GM12873 (cell line): ENCODE measurements around the gene UGT1A6.

Experiments
- CTCF ChIP-seq: IDR thresholded peaks from 2 replicates; pipeline ENCODE4 v1.5.1; 2012; ENCODE audit warnings: low read depth, mild to moderate bottlenecking, moderate library complexity, low read length, control low read depth; ENCODE audit not compliant: insufficient read depth; ENCODE audit errors: missing control alignments

The UGT1A6 gene

GRCh38 chr2:233712611-233713261 is 20.0 kb downstream of the UGT1A6 start, which contains the start of gene UGT1A5:
TSS of gene UGT1A5 (plus strand) at chr2:233712907. CDS start at chr2:233712992, 85 bp downstream.
- no peak for TF ChIP-seq CTCF

GRCh38 chr2:233713262-233713615 is 20.5 kb downstream of the UGT1A6 start:
- TF ChIP-seq CTCF, result no peak

DNA sequence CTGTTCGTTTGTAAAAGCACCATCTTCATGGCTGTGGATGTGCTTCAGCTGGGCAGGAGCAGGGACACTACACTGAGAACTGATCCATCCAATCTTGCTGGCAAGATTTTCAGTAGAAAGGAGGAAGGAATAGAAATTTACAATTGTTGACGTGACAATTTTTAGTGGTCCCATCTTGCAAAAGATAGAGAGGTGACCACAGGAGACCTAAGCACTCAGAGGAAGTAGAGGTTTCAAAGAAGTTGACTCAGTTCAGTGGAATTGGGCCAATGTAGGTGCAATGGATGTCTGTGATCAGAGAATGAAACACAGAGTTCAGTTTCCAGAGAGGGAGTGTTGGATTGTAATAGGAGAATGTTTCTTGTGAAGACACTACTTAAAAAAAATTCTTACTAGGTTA is 21.4 kb downstream of the UGT1A6 start:
- TF ChIP-seq CTCF, result no peak

DNA sequence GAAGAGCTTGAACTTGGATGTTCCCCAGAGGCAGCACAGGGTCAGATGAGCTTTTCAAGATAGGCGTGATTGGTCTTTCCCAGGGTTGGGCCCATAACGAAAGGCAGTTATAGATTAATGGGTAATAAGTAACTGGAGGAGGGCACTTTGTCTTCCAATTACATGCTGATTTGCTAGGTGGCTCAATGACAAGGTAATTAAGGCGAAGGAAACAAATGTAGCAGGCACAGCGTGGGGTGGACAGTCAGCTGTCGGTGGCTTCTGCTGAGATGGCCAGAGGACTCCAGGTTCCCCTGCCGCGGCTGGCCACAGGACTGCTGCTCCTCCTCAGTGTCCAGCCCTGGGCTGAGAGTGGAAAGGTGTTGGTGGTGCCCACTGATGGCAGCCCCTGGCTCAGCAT is 25.9 kb downstream of the UGT1A6 start, which contains the start of gene UGT1A4:
UGT1A4 (plus strand) TSS at position 185 of the 400 bp plus-strand sequence; CDS start at position 270, 85 bp downstream.
- TF ChIP-seq CTCF, result no peak

DNA sequence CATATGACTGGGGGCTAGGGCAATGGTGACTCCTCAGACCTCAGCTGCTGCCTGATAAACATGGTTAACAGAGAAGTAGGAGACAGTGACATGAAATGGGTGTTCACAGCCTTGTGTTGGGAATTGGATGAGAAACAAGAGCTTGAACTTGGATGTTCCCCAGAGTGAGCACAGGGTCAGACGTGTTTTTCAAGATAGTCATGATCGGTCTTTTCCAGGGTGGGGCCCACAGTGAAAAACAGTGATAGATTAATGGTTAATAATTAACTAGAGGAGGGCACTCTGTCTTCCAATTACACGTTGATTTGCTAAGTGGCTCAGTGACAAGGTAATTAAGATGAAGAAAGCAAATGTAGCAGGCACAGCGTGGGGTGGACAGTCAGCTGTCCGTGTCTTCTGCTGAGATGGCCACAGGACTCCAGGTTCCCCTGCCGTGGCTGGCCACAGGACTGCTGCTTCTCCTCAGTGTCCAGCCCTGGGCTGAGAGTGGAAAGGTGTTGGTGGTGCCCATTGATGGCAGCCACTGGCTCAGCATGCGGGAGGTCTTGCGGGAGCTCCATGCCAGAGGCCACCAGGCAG is 36.1 kb downstream of the UGT1A6 start, which contains the start of gene UGT1A3:
UGT1A3 (plus strand) TSS at position 320 of the 579 bp plus-strand sequence; CDS start at position 405, 85 bp downstream.
- no peak for TF ChIP-seq CTCF

- TF ChIP-seq CTCF, result no peak
These were observed 48.2 kb downstream of the UGT1A6 start for GRCh38 chr2:233740870-233741269.

DNA sequence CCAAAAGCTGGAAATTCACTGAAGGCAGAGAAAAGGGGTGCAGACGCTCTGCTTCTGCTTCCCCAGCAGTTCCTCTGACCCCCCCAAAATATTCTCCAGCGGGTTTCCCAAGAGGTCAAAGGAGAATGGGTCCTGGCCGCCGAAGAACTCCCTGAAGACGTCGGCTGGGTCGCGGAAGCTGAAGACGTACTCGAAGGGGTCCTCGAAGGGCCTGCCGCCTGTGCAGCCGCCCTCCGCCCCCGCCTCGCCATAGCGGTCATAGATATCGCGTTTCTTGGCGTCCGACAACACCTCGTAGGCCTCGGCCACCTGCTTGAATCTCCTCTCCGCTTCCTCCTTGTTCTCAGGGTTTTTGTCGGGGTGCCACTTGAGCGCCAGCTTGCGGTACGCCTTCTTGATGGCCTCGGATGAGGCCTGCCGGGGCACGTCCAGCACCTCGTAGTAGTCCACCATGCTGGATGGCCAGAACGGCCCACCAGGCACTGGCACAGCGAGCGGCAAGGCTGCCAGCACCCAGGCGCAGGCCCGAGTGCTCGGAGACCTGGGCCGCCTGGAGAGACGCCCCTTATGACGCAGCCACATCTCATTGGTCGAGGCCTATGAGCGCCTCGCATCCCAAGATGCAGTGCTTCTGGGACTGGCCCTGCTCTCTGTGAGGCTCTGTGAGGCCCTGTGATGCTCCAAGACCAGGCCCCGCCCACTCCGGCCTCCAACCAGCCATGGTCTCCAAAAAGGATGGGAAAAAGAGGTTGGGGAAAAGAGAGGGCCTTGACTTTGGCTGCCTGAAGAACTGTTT is 51.0 kb downstream of the UGT1A6 start:
- no peak for TF ChIP-seq CTCF
